ENCODE results near the gene CCDC91.

- TF ChIP-seq EZH2 (IDR thresholded peaks at IDR 0.05) (no peak), POLR2AphosphoS5 (IDR thresholded peaks at IDR 0.05; ENCODE audit: borderline replicate concordance, low read depth, low read length) (no peak), FOXP2 (optimal IDR thresholded peaks at IDR 0.05; ENCODE audit: control extremely low read depth, extremely low read length, insufficient read depth) (no peak)
Measured at GRCh38 chr12:28292699-28293098, 102.4 kb downstream of the CCDC91 start.
